Right cardiac atrium (tissue), 5 donors: ENCODE results near the gene BTBD17. TPM values are rescaled to one million over a fixed set of nuclear protein-coding genes. Genes with fewer than 3 reads are reported as not detected.
A peak's percentile ranks its signal among the peaks of the same experiment; 100 is the strongest.

ENCODE experiments used
- ATAC-seq, 2 donors: fragments of 200-7000 bp; cut with Tn5 transposase; one replicate each; pipeline versions ENCODE4 v1.8.0 to v1.9.1; 2020; ENCODE audit warnings: moderate library complexity in 2 of 2, mild to moderate bottlenecking in 1 of 2
- DNase-seq, 3 donors: peaks; one replicate each; pipeline ENCODE4 v3.0.0-alpha.2; 2020
- H3K27ac ChIP-seq: one replicate; pipeline ENCODE4 v1.5.1; 2013; ENCODE audit warnings: mild to moderate bottlenecking, low read length, control low read depth, moderate library complexity
- H3K27me3 ChIP-seq: one replicate; pipeline ENCODE4 v1.6.1; 2013; ENCODE audit not compliant: control insufficient read depth, insufficient read depth
- H3K4me1 ChIP-seq: one replicate; pipeline ENCODE4 v1.6.1; 2013; ENCODE audit warnings: low read length; ENCODE audit not compliant: control insufficient read depth, insufficient read depth
- H3K4me3 ChIP-seq: one replicate; pipeline ENCODE4 v1.5.1; 2013; ENCODE audit warnings: low read length, control low read depth
- H3K9me3 ChIP-seq: one replicate; pipeline ENCODE4 v1.6.1; 2013; ENCODE audit warnings: low read length; ENCODE audit not compliant: control insufficient read depth
- WGBS: extraction: QIAGEN DNeasy Blood & Tissue Kit; methylation state at CpG from one replicate; pipeline ENCODE4 v1.1.7; 2013; 5-methylcytosine and 5-hydroxymethylcytosine counted together
- intact Hi-C, 4 donors: fragments of 100-400 bp; cut with DNase I; formaldehyde crosslinking; loops; one replicate each; pipeline versions ENCODE4 v1.11.0 to v1.14.0; 2022 to 2023
- polyA plus RNA-seq: library from polyadenylated mRNA; stranded (reverse); fragments of 200-250 nt; gene quantifications from one replicate; pipeline ENCODE4 v1.2.3, GENCODE V29; 2013
- total RNA-seq, 4 donors: library from RNA; stranded (reverse); fragmentation: NEBNext Ultra II Directional; extraction: Animal tissue kit (Norgen Biotek cat#: 25700); gene quantifications; one replicate each; pipeline ENCODE4 v1.2.1, GENCODE V29; 2021
- donor health status: healthy with polysubstance abuse.
- donor health status: DM: no; HTN: yes; CAD: no.
- donor health status: DM: no; HTN: no; CAD: no.
- donor health status: DM: no; HTN: yes; CAD: no; lungs with severe emphysema.
- donor health status: DM: yes; HTN: yes; CAD: no.

BTBD17 gene
- total and polyA plus RNA-seq, 5 donors: not detected

DNA sequence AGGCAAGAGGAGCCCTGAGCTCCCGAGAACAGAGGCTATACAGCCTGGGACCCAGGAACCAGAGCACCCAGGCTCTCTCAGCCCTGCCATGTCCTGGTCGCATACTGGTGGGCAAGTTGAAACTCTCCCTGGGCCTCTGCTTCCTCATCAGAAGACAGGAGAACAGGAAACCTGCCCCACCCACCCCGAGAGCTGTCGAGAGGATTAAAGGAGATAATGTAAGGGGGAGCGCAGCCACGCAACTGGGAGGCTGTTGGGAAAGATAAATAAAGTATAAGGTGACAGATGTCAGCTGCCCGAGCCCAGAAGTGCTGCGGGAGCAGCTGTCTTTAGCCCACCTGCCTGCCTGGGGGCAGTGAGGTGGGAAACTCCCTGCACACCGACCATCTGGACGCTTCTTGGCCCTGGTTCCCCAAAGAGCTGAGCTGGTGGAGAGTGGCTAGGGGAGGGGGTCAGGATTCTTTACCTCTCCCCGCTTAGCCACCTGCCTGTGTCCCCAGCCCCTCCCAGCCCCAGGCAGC, 28.8 kb downstream of the BTBD17 start:
- no peaks in the 10 kb centered on the region for H3K27me3 ChIP-seq
- H3K4me3 ChIP-seq: no peak overlapping the region
- H3K4me1 ChIP-seq: no peaks in the 10 kb centered on the region
- 34% methylated on average over 11 of the region's 11 CpGs for WGBS
- no peak overlapping the region for H3K27ac ChIP-seq
- no peaks in the 10 kb centered on the region for H3K9me3 ChIP-seq
- intact Hi-C loops: no loop called here
- ATAC-seq (no peak), DNase-seq (no peak)

DNA sequence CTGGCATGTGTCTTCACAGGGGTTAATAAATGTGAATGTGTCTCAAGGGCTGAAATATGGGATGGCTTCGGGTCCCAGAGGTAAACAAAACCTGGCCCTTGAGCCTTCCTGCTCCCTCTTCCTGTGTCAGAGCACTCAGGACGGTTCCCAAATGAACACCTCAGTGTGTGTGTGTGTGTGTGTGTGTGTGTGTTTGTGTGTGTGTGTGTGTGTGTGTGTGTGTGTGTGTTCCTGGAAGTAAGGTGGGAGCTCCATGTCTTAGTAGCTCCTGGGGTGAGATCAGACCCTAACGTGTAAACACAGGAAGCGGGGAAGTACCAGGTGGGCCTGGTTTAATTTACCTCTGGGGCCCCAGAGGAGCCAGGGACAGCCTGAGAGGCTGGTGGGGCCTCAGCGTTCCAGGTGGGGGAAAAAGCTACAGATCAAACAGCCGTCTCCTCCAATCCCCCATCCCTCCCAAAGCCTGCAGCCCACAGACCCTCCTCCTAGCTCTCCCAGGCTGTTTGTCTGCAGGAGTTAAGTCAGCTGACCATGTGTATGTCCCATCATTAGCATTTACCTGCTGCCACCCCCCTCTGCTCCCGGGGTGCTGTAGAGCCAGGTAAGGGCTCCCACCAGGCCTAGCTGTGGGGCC, 29.5 kb downstream of the BTBD17 start:
- H3K4me3 ChIP-seq: no peak overlapping the region
- H3K27me3 ChIP-seq: no peaks in the 10 kb centered on the region
- ATAC-seq: no peak
- WGBS: 78% methylated on average over 7 of the region's 7 CpGs
- no peak overlapping the region for H3K27ac ChIP-seq
- H3K4me1 ChIP-seq: no peaks in the 10 kb centered on the region
- no peaks in the 10 kb centered on the region for H3K9me3 ChIP-seq
- DNase-seq: no peak
- intact Hi-C loops: no loop called here

DNA sequence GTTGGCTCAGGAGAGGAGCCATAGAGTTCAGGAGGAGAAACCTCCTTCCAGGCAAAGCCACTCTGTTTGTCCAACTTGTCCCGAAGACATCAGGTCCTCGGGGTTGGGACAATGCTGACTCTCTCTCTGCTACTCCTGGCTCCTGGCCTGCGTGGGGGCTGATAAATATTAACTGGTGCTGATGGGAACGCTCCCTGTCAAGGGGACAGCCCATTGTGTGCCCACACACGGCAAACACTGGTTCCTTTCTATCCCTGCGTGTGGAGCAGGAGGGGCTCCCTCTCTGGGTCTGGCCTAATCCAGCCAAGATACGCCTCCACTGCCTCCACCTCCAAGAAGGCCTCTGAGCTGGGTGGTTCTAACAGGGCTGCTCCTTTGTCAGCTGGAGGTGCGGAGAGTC, 31.2 kb downstream of the BTBD17 start:
- DNase-seq (no peak), ATAC-seq (no peak)
- Histone ChIP-seq H3K9me3 (no peaks in the 10 kb centered on the region), H3K4me3 (no peak overlapping the region), H3K27me3 (no peaks in the 10 kb centered on the region), H3K27ac (no peak overlapping the region), H3K4me1 (no peaks in the 10 kb centered on the region)
- intact Hi-C loops: no loop called here
- WGBS: 62% methylated on average over 8 of the region's 8 CpGs

DNA sequence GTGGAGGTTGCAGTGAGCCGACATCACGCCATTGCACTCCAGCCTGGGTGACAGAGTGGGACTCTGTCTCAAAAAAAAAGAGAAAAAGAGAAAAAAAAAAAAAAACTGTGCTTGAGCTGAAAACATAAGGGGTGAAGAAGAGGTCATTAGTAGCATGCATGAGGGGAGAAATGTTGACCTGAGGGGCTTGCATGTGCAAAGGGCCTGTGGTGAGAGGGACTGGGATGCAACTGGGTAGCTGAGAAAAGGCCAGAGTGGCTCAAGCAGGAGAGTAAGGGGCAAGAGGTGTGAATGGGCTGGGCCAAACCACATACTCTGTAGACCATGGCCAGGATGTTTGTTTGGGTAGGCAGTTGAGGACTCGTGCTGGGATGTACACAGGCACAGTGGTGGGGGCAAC, 32.3 kb downstream of the BTBD17 start:
- no peak overlapping the region for H3K4me3 ChIP-seq
- intact Hi-C loops: no loop called here
- DNase-seq (no peak), ATAC-seq (no peak)
- 78% methylated on average over 3 of the region's 3 CpGs for WGBS
- H3K4me1 ChIP-seq: no peaks in the 10 kb centered on the region
- no peaks in the 10 kb centered on the region for H3K9me3 ChIP-seq
- H3K27ac ChIP-seq: no peak overlapping the region
- H3K27me3 ChIP-seq: no peaks in the 10 kb centered on the region

DNA sequence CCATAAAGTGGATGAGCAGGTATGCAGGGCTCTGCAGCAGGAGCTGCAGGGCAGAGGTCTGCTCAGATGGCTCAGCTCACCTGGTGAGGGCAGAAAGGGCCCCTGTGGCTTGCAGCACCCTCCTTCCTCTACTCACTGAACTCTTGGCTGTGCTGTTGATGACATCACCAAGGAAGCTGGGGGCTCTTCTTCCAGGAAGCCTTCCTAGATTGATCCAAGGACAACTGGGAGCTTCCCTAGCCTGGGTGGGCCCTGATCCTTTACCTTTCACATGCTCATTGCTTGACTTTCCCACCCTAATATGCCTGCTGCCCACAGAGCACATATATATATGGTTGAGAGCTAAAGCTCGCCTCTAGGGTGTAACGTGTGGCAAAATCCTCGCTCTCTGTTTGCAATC, 33.2 kb downstream of the BTBD17 start:
- no peak for DNase-seq
- intact Hi-C loops: no loop called here
- H3K4me3 ChIP-seq: no peak overlapping the region
- no peaks in the 10 kb centered on the region for H3K27me3 ChIP-seq
- 98% methylated on average over 3 of the region's 3 CpGs for WGBS
- no peaks in the 10 kb centered on the region for H3K4me1 ChIP-seq
- H3K27ac ChIP-seq: no peak overlapping the region
- H3K9me3 ChIP-seq: no peaks in the 10 kb centered on the region
- no peak for ATAC-seq

DNA sequence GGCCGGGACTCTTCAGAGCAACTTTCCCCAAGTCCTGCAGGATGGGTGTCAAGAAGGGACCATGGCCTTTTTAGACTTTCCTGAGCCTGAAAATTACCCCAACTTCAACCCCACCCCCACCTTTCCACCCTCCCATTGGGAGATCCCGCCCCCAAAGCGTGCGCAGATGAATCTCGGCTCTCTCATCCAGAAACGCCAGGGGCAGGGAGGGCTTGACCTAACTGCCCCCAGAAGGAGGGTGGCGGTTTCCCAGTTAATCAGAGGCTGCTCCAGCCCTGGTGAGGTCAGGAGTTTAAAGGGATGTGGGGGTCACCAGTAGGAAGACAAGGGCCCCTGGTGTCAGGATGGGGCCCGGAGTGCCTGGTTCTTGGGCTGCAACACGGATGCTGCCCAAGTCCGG, 35.2 kb downstream of the BTBD17 start:
- no peaks in the 10 kb centered on the region for H3K4me1 ChIP-seq
- no peaks in the 10 kb centered on the region for H3K27me3 ChIP-seq
- 34% methylated on average over 10 of the region's 10 CpGs for WGBS
- intact Hi-C loops: no loop called here
- H3K4me3 ChIP-seq: peak overlapping the region; percentile 26
- no peak overlapping the region for H3K27ac ChIP-seq
- ATAC-seq (no peak), DNase-seq (no peak)
- no peaks in the 10 kb centered on the region for H3K9me3 ChIP-seq

DNA sequence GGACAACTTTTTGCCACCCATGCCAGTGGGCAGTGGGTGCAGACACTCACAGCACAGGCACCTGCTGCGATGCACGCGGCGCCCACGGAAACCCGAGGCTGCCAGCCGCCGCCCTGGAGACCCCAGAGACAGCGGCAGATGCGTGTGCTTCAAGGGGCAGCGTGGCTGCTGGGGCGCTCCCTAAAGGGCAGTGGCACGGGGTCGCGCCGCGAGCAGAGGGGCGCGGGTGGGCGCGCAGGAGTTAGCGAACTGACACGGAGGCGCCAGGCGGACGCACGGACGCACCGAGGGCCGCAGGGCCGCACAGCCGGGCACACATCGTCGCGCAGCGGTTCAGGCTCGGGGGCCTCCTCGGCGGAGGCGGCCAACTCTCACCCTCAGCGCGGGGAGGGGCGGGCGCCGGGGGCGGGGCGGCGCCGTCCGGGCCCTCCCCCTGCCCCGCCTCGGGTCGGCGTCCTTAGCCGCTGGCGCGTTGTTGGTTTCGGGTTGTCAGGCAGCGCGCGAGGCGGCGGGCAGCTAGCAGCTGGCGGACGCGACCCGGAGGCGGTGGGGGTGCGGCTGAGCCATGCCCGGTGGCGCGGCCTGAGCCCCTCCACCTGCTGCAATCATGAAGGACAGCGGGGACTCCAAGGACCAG, 35.8 kb downstream of the BTBD17 start, which contains the start of gene KIF19:
Gene KIF19 (plus strand): TSS at position 484 of the 637 bp plus-strand sequence. CDS start 124 bp downstream, at position 608.
- intact Hi-C loops: no loop called here

DNA sequence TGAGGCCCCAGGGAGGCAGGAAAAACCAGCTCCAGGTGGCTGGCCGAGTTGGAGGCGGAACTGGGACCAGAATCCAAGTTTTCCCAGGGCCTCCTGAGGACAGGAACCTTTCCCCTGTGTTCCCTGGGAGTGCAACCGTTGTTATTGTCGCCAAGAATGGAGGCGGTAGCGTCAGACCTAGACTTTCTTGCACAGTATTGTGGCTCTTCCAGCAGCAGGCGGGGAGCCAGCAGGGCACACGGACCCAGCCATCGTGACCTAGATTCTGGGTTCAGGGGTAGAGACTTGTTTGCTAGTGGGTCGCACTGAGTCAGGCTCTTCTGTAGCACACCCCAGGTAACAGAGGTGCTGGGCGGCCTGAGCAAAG, 36.3 kb downstream of the BTBD17 start:
- Histone ChIP-seq H3K9me3 (no peaks in the 10 kb centered on the region), H3K4me1 (no peaks in the 10 kb centered on the region), H3K27ac (no peak overlapping the region), H3K27me3 (no peaks in the 10 kb centered on the region), H3K4me3 (no peak overlapping the region)
- 24% methylated on average over 11 of the region's 11 CpGs for WGBS
- ATAC-seq: peak; percentile 45 to 49
- peak in 2 of 3 donors; percentile 46 to 64 for DNase-seq
- intact Hi-C loops: no loop called here

More for the DNA sequence above, 35.8 kb downstream of the BTBD17 start, which contains the start of gene KIF19:
- no peaks in the 10 kb centered on the region for H3K4me1 ChIP-seq
- WGBS: 3% methylated on average over 73 of the region's 73 CpGs
- no peaks in the 10 kb centered on the region for H3K9me3 ChIP-seq
- peak within 1 kb of the TSS; percentile 26 for H3K4me3 ChIP-seq
- H3K27me3 ChIP-seq: no peaks in the 10 kb centered on the region
- ATAC-seq (peak; percentile 87 to 90), DNase-seq (peak; percentile 62 to 85 (median 84))
- H3K27ac ChIP-seq: no peak within 1 kb of the TSS

DNA sequence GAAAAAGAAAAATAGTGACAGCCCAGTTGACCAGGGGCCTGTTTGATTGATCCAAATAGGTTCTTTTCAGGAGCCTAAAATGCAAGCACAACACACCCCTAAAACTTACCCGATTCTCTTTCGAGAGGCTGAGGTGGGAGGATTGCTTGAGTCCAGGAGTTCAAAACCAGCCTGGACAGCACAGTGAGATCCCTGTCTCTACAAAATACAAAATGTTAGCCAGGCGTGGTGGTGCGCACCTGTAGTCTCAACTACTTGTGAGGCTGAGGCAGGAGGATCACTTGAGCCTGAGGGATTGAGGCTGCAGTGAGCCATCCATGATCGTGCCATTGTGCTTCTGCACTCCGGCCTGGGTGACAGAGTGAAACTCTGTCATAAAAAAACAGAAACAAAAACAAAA, 37.1 kb downstream of the BTBD17 start:
- no peaks in the 10 kb centered on the region for H3K27me3 ChIP-seq
- no peaks in the 10 kb centered on the region for H3K4me1 ChIP-seq
- no peaks in the 10 kb centered on the region for H3K9me3 ChIP-seq
- H3K27ac ChIP-seq: no peak overlapping the region
- DNase-seq (no peak), ATAC-seq (no peak)
- WGBS: 92% methylated on average over 6 of the region's 6 CpGs
- intact Hi-C loops: no loop called here
- no peak overlapping the region for H3K4me3 ChIP-seq

DNA sequence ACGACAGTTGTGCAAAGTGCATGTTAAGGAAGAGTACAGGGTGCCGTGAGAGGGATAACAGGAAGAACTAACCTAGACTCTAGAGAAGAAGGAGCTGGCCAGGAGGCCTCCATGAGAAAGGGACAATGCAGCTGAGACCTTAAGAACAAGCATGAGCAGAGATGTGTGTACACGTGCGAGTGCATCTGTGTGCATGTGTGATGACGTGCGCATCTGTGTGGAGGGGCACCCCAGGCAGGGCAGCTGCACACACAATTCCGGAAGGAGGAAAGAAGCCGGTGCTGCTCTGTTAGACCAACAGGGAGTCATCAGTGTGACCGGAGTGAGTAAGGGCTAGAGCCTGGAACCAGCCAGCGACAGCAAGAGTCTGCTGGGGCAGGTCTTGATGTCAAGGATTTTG, 43.3 kb downstream of the BTBD17 start:
- Histone ChIP-seq H3K4me3 (no peak overlapping the region), H3K9me3 (no peaks in the 10 kb centered on the region), H3K27ac (no peak overlapping the region), H3K4me1 (no peaks in the 10 kb centered on the region), H3K27me3 (no peaks in the 10 kb centered on the region)
- 92% methylated on average over 10 of the region's 10 CpGs for WGBS
- ATAC-seq (no peak), DNase-seq (no peak)
- intact Hi-C loops: no loop called here

DNA sequence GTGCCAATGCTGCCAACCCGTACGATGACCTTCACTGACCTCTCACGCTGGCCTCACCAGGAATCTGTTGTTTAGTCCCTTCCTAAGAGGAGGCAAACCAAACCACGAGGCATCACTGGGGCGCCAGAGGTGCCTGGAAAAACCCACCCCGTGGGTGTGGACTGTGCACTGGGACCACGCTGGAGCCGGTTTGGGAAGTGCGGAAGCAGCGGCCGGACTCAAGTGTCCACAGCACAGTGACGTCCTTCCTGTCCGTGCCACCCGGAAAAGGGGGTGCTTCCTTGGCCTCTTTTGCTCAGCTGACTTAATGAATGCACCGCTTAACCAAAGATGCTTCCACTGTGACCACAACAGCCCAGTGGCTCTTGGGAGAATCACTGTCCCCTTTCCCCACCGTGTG, 44.6 kb downstream of the BTBD17 start:
- Histone ChIP-seq H3K27me3 (no peaks in the 10 kb centered on the region), H3K27ac (no peak overlapping the region), H3K4me1 (no peaks in the 10 kb centered on the region), H3K9me3 (peaks cover 2% of the 10 kb centered on the region), H3K4me3 (no peak overlapping the region)
- intact Hi-C loops: no loop called here
- ATAC-seq: peak; percentile 8 to 38
- 67% methylated on average over 16 of the region's 16 CpGs for WGBS
- DNase-seq: no peak
